Aorta (tissue), 5 donors: Measurements from ENCODE around the gene TLCD5. TPM values are rescaled to one million over a fixed set of nuclear protein-coding genes. Genes with fewer than 3 reads are reported as not detected.

Experiments used
- ATAC-seq: fragments of 200-7000 bp; cut with Tn5 transposase; one replicate; pipeline ENCODE4 v1.9.1; 2022; ENCODE audit warnings: moderate library complexity; ENCODE audit not compliant: low FRiP score
- DNase-seq, 2 donors: peaks; one replicate each; pipeline ENCODE4 v3.0.0-alpha.2; 2020
- H3K27ac ChIP-seq, 2 donors: one replicate each; pipeline ENCODE4 v1.5.1; 2013; ENCODE audit warnings: low read length in 2 of 2, mild to moderate bottlenecking in 2 of 2, moderate library complexity in 2 of 2, control low read depth in 1 of 2, inconsistent platforms in 1 of 2, low read depth in 1 of 2
- H3K27me3 ChIP-seq, 2 donors: one replicate each; pipeline ENCODE4 v1.6.1; 2013; ENCODE audit warnings: control low read depth in 1 of 2, low read length in 1 of 2, mild to moderate bottlenecking in 1 of 2, moderate library complexity in 1 of 2; ENCODE audit not compliant: insufficient read depth in 2 of 2, control insufficient read depth in 1 of 2
- H3K36me3 ChIP-seq, 2 donors: one replicate each; pipeline ENCODE4 v1.6.1; 2013; ENCODE audit warnings: control low read depth in 1 of 2, low read length in 1 of 2, mild to moderate bottlenecking in 1 of 2; ENCODE audit not compliant: insufficient read depth in 2 of 2, control insufficient read depth in 1 of 2
- H3K4me1 ChIP-seq, 2 donors: one replicate each; pipeline ENCODE4 v1.6.1; 2013; ENCODE audit warnings: low read length in 2 of 2, control low read depth in 1 of 2, mild to moderate bottlenecking in 1 of 2, moderate library complexity in 1 of 2; ENCODE audit not compliant: insufficient read depth in 2 of 2, control insufficient read depth in 1 of 2
- H3K4me3 ChIP-seq, 2 donors: one replicate each; pipeline ENCODE4 v1.5.1; 2013; ENCODE audit warnings: low read length in 2 of 2, control low read depth in 1 of 2, mild to moderate bottlenecking in 1 of 2
- H3K9me3 ChIP-seq: one replicate; pipeline ENCODE4 v1.6.1; 2013; ENCODE audit warnings: mild to moderate bottlenecking, low read length; ENCODE audit not compliant: control insufficient read depth
- WGBS, 2 donors: extraction: QIAGEN DNeasy Blood & Tissue Kit; methylation state at CpG; one replicate each; pipeline ENCODE4 v1.1.7; 2013; 5-methylcytosine and 5-hydroxymethylcytosine counted together
- intact Hi-C, 2 donors: fragments of 100-400 bp; cut with DNase I; formaldehyde crosslinking; loops; one replicate each; pipeline versions ENCODE4 v1.14.2 to v1.15.0; 2022
- polyA plus RNA-seq, 2 donors: library from polyadenylated mRNA; stranded (reverse); fragments of 200-250 nt; gene quantifications; one replicate each; pipeline ENCODE4 v1.2.3, GENCODE V29; 2013
- total RNA-seq, 2 donors: library from RNA; stranded (reverse); fragmentation: NEBNext Ultra II Directional; extraction: Animal tissue kit (Norgen Biotek cat#: 25700); gene quantifications; one replicate each; pipeline ENCODE4 v1.2.1, GENCODE V29; 2021
- donor health status: healthy with polysubstance abuse.
- donor health status: Bipolar disorder and iron deficiency.
- donor health status: DM: no; HTN: no; CAD: no.
- donor health status: DM: no; HTN: no; CAD: no.
- donor health status: DM: yes; HTN: yes; CAD: no.

TLCD5 gene
- total and polyA plus RNA-seq, 4 donors = 2.3 to 10.5 (median 7.0) TPM

DNA sequence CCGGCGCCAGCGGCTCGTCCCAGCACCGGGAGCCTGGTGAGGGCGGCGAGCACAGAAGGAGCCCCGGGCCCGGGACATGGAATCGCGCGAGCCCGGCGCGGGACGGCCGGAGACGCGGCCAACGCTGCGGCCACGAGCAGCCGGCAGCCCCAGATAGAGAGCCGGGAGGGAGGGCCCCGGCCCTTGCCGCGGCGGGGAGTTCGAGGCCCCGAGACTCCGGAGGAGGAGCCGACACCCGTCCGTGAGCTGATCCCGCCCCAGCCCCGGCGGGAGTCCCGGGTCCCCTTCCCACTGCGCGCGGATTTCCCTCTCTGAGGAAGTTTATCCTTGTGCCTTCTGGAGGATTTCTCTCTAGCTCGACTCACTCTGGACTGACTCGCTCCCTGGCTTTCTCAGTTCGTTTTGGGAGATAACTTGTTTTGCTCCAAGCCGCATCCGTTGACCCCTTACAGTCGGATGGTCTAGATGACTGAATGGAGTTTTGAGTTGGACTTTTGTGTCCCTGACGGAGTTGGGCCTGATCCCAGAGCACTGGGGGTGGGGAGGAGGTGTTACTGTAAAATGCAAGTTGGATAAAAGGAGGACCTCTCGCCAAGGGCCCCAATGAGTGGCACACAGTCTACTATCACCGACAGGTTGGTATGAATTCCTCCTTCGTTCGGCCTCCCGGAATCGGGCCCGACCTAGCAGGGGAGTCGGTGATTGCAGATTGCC, 11.7 kb downstream of the TLCD5 start:
- Histone ChIP-seq H3K27ac (peak overlapping the region; percentile 81 to 95), H3K27me3 (no peaks in the 10 kb centered on the region), H3K36me3 (no peaks in the 10 kb centered on the region), H3K4me1 (peaks cover 2 to 5% of the 10 kb centered on the region in 2 donors), H3K9me3 (no peaks in the 10 kb centered on the region), H3K4me3 (peak overlapping the region; percentile 70 to 81)
- ATAC-seq (peak; percentile 62), DNase-seq (peak; percentile 72 to 87)
- intact Hi-C loops = loop anchor here (2.0 to 5.0 kb wide), 2 partner anchors 92 to 96 kb away; no protein-coding TSS in a partner anchor
- 0% methylated on average over 45 to 56 of the region's 56 CpGs for WGBS, 2 donors

DNA sequence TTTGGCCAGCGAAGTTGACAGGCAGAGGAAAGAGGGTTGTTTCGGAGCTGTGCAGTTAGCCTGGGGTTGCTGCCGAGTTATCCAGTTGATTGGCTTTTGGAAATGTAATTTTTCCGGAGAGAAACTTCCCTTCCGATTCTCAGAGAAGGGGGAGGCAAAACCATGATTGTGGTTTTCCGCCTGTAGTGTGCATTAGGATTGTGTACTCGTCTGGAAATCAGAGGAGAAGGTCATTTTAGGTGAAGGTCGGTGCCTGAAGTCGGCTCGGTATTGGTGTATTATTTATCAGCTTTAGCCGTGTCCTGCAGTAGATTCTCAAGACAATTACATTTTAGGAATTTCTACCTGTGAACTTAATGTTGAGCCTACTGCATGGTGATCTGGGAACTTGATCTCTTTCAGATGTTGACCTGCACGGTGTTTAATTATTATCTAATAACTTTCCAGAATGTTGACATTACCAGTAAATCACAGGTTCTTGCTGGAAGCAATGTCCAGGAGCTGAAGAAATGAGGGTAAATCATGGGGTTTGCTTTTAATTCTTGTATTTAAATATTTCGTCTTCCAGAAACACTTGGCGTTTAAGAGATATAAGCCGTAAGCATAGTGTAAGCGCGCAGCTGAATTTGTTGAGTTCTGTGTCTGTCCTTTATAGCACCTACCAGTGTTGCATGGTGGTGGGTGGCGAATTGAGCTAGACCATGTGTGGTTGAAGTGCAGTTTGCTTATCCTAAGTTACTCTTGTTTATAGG, 12.4 kb downstream of the TLCD5 start:
- WGBS, 2 donors = 2 to 3% methylated on average over 18 of the region's 18 CpGs
- no peak for ATAC-seq
- Histone ChIP-seq H3K27me3 (no peaks in the 10 kb centered on the region), H3K9me3 (no peaks in the 10 kb centered on the region), H3K27ac (peak overlapping the region in 1 of 2 donors; percentile 81), H3K4me3 (peak overlapping the region; percentile 70 to 81), H3K36me3 (no peaks in the 10 kb centered on the region), H3K4me1 (peaks cover 2 to 5% of the 10 kb centered on the region in 2 donors)
- intact Hi-C loops = loop anchor here (2.0 to 5.0 kb wide), 2 partner anchors 91 to 95 kb away; no protein-coding TSS in a partner anchor
- DNase-seq = no peak

DNA sequence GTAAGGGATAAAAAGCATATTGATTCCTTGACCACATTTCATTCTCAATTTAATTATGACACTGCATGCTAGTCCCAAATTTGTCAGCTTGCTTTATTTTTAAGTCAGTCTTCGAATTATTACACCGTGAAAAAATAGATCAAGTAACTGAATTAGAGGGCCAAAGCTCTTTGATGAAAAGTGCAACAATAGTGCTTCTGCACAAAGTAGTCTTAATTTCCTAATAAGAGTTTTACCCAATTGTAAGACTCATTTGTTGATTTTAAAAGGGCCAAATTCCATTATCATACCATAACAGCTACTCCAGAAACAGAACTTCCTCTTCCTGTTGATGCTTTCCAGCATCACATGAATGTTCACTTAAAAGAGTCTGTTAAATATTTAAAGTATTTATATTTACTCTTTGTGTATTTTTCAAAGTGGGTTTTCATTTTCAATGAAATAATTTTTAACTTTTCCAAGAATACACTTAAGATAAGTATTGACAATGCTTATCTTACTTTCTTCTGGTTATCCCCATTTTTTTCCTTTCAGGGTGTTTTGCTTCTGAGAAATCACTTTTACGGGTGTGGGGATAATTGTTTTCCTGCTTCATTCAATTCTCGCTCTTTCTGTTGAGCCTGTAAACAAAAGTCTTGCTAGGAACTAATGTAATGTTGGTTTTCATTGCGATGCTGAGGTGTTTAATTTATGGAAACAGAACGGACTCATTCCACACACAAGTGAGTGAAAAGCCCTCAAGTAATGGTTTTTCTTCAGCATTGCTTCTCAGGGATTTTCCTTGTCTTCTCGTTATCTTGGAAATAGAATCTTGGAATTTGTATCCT, 13.2 kb downstream of the TLCD5 start:
- 6 to 9% methylated on average over 7 of the region's 7 CpGs for WGBS, 2 donors
- H3K4me1 ChIP-seq = peaks cover 2 to 7% of the 10 kb centered on the region in 2 donors
- no peaks in the 10 kb centered on the region for H3K36me3 ChIP-seq
- no peak overlapping the region for H3K27ac ChIP-seq
- H3K27me3 ChIP-seq = no peaks in the 10 kb centered on the region
- DNase-seq (no peak), ATAC-seq (no peak)
- no peaks in the 10 kb centered on the region for H3K9me3 ChIP-seq
- H3K4me3 ChIP-seq = peak overlapping the region; percentile 70 to 81
- intact Hi-C loops = loop anchor here in 1 of 2 donors (5.0 kb wide), 1 partner anchor 94 kb away; no protein-coding TSS in a partner anchor

DNA sequence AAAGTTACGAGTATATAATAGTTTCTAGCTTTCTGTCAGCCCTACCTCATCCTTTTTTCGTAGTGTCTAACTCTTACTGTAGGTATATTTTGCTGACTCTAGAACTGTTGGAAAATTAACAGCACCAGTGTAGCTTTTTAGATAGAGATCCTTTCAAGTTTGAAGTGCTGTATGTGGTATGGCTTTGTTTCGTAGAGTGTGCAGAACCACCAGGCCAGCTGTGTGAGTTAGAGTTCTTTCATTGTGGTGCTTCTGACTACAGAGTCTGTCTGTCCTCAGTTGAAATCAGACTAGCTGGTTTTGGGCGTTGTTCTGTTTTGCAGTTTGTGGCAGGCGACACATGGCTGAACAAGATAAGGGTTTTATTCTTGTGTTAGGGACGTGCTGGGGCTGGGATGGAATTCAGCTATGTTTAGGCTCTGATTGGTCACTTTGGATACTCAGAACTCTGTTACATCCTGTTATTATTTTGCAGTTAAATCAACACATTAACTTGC, 14.3 kb downstream of the TLCD5 start:
- H3K27me3 ChIP-seq = no peaks in the 10 kb centered on the region
- intact Hi-C loops = loop anchor here in 1 of 2 donors (5.0 kb wide), 1 partner anchor 93 kb away; no protein-coding TSS in a partner anchor

DNA sequence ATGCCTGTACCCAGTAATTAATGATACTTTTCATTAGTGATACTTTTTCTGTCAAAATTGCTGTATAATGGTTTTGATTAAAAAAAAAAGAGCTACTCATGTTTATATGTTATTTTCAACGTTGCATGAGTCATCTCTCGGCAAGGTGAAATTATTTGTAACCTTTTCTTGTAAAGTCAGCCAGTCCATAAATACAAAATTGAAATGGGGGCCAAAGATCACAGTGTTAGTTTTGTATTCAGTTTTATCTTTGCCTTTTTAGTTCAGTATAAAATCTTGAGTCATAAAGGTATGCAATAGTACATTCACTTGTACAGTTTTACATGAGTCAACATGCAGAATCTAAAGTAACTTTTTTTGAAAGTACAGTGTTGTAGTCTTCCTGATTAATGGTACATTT, 15.4 kb downstream of the TLCD5 start:
- WGBS, 2 donors = 3 to 5% methylated on average over 2 of the region's 2 CpGs
- DNase-seq (no peak), ATAC-seq (no peak)
- Histone ChIP-seq H3K27ac (no peak overlapping the region), H3K4me1 (peaks cover 3 to 12% of the 10 kb centered on the region in 2 donors), H3K27me3 (no peaks in the 10 kb centered on the region), H3K9me3 (no peaks in the 10 kb centered on the region), H3K36me3 (no peaks in the 10 kb centered on the region), H3K4me3 (no peak overlapping the region)
- intact Hi-C loops = loop anchor here in 1 of 2 donors (5.0 kb wide), 1 partner anchor 42 kb away; no protein-coding TSS in a partner anchor

More for the DNA sequence above, 14.3 kb downstream of the TLCD5 start:
- 1 to 4% methylated on average over 6 of the region's 6 CpGs for WGBS, 2 donors
- Histone ChIP-seq H3K9me3 (no peaks in the 10 kb centered on the region), H3K27ac (peak overlapping the region in 1 of 2 donors; percentile 54), H3K36me3 (no peaks in the 10 kb centered on the region), H3K4me1 (peaks cover 3 to 9% of the 10 kb centered on the region in 2 donors), H3K4me3 (peak overlapping the region; percentile 69 to 70)
- no peak for ATAC-seq
- no peak for DNase-seq

DNA sequence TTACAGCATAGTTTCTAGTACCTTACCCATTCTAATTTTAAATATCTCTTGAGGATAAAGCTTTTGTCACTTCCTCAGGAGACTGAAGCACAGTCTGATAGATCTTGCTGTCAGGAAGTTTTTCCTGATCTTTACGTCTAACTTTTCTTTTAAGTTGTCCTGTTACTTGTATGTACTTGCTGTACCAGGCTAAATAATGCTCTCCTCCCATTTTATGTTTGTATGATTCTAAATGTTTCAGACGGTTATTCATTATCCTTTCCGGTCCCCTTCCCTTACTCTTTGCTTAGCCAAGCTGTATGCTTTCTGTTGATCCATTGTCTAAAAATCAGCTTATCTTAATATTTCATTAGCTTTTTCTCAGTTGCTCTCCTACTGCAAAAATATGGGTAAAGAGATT, 17.1 kb downstream of the TLCD5 start:
- H3K27ac ChIP-seq = no peak overlapping the region
- DNase-seq = no peak
- H3K4me3 ChIP-seq = no peak overlapping the region
- H3K4me1 ChIP-seq = peaks cover 3 to 12% of the 10 kb centered on the region in 2 donors
- H3K27me3 ChIP-seq = no peaks in the 10 kb centered on the region
- H3K9me3 ChIP-seq = no peaks in the 10 kb centered on the region
- no peaks in the 10 kb centered on the region for H3K36me3 ChIP-seq
- 26% methylated on average over 3 of the region's 3 CpGs for WGBS, 2 donors
- ATAC-seq = no peak
- intact Hi-C loops = loop anchor here in 1 of 2 donors (5.0 kb wide), 1 partner anchor 40 kb away; no protein-coding TSS in a partner anchor

DNA sequence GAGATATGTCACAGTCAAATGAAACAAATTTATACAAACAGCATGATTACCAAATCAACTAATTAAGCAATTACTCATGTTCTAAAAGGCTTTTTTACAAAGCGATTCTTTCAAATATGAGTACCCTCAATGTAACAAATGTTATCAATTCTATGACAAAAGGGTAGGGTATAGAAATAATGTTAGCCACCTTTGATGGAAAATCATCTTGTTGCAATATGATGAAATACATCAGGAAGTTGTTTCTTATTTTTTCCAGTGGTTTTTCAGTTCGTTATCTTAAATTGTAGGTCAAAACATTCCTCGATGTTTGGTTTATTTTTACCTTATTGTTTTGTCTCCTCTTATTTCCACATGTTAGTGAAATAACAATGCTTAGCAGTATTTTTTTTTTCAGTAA, 17.6 kb downstream of the TLCD5 start:
- no peak for ATAC-seq
- DNase-seq = no peak
- Histone ChIP-seq H3K27ac (no peak overlapping the region), H3K4me1 (peaks cover 3 to 12% of the 10 kb centered on the region in 2 donors), H3K36me3 (no peaks in the 10 kb centered on the region), H3K27me3 (no peaks in the 10 kb centered on the region), H3K4me3 (no peak overlapping the region), H3K9me3 (no peaks in the 10 kb centered on the region)
- intact Hi-C loops = loop anchor here in 1 of 2 donors (5.0 kb wide), 1 partner anchor 40 kb away; no protein-coding TSS in a partner anchor
- 75 to 76% methylated on average over 3 of the region's 3 CpGs for WGBS, 2 donors

DNA sequence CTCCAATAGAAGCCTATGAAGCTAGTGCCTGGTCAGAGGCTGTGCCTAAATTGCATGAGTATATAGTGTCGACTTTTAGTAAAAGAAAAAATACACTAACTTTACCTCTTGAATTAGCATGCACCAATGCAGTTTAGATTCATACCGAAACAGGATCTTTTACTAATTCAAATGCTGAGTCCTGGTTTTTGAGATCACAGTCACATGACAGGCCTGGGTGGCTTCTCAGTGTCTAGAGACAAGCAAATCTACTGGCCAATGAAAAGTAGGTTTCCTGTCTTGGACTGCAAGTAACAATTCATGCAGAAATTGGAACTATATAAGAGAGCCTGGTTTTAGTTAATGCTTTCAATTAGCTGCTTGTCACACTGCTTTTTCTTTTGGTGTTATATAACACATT, 18.3 kb downstream of the TLCD5 start:
- H3K4me3 ChIP-seq = no peak overlapping the region
- H3K27ac ChIP-seq = no peak overlapping the region
- DNase-seq = no peak
- H3K4me1 ChIP-seq = peaks cover 3 to 12% of the 10 kb centered on the region in 2 donors
- 69 to 72% methylated on average over 2 of the region's 2 CpGs for WGBS, 2 donors
- intact Hi-C loops = loop anchor here in 1 of 2 donors (5.0 kb wide), 1 partner anchor 39 kb away; no protein-coding TSS in a partner anchor
- H3K27me3 ChIP-seq = no peaks in the 10 kb centered on the region
- no peaks in the 10 kb centered on the region for H3K9me3 ChIP-seq
- no peaks in the 10 kb centered on the region for H3K36me3 ChIP-seq
- ATAC-seq = no peak
